Tibial artery (tissue), 4 donors: ENCODE measurements around the gene GRM5.

Source experiments
- DNase-seq, 2 donors: peaks; one replicate each; pipeline ENCODE4 v3.0.0-alpha.2; 2019
- H3K27ac ChIP-seq, 2 donors: fragments of 200-600 bp; sonication (generic) in 1 of 2; 1 replicate in 1 of 2; 2 replicates in 1 of 2; pipeline ENCODE4 v1.5.1; 2018 to 2019; ENCODE audit warnings: mild to moderate bottlenecking in 1 of 2
- H3K27me3 ChIP-seq, 2 donors: fragments of 200-600 bp; sonication (generic) in 1 of 2; one replicate each; pipeline versions ENCODE4 v1.5.1 to v1.6.0; 2016 to 2019
- H3K36me3 ChIP-seq, 3 donors: fragments of 200-600 bp; sonication (generic) in 2 of 3; one replicate each; pipeline ENCODE4 v1.5.1; 2016 to 2019; ENCODE audit warnings: mild to moderate bottlenecking in 2 of 3
- H3K4me1 ChIP-seq, 4 donors: fragments of 200-600 bp; sonication (generic) in 2 of 4; 1 replicate in 3 of 4; 2 replicates in 1 of 4; pipeline ENCODE4 v1.5.1; 2016 to 2019
- H3K4me3 ChIP-seq, 2 donors: fragments of 200-600 bp; sonication (generic) in 1 of 2; 1 replicate in 1 of 2; 2 replicates in 1 of 2; pipeline ENCODE4 v1.5.1; 2018 to 2019; ENCODE audit warnings: mild to moderate bottlenecking in 2 of 2
- H3K9me3 ChIP-seq, 3 donors: fragments of 200-600 bp; sonication (generic) in 1 of 3; one replicate each; pipeline ENCODE4 v1.5.1; 2016 to 2019
- intact Hi-C: fragments of 100-400 bp; cut with DNase I; formaldehyde crosslinking; loops from one replicate; pipeline ENCODE4 v1.15.0; 2023; ENCODE audit warnings: low total_unique reads
- TF ChIP-seq, protein P1 (sequence below), 2 experiments: fragments of 200-600 bp in 1 of 2; fragments of 450-650 bp in 1 of 2; IDR thresholded peaks; one replicate each; pipeline ENCODE4 v1.5.1; 2017 to 2019; ENCODE audit warnings: antibody characterized with exemption in 2 of 2, mild to moderate bottlenecking in 1 of 2, moderate library complexity in 1 of 2

GRM5 gene

DNA sequence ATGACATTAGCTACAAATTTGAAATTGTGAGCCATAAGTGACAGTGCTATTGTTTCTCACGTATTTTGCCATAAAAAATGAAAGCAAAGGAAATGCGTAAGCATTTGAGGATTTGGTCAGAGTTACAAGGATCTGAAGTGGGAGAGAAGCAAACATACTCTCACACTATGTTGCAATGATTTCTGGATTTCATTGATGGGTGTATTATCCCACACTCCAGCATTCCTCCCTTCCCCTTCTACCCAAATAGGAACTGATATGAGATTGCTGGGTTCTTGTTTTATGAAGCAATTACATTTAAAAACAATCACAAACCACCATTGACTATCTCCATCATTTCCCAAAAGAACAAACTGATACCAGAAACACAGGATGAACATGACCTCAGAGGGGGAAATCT is 414.2 kb downstream of the GRM5 start:
- intact Hi-C loops = no loop called here
- Histone ChIP-seq H3K4me3 (no peak overlapping the region), H3K27ac (no peak overlapping the region), H3K36me3 (no peaks in the 10 kb centered on the region), H3K4me1 (no peaks in the 10 kb centered on the region), H3K9me3 (no peaks in the 10 kb centered on the region), H3K27me3 (no peaks in the 10 kb centered on the region)
- TF ChIP-seq, protein P1, sequence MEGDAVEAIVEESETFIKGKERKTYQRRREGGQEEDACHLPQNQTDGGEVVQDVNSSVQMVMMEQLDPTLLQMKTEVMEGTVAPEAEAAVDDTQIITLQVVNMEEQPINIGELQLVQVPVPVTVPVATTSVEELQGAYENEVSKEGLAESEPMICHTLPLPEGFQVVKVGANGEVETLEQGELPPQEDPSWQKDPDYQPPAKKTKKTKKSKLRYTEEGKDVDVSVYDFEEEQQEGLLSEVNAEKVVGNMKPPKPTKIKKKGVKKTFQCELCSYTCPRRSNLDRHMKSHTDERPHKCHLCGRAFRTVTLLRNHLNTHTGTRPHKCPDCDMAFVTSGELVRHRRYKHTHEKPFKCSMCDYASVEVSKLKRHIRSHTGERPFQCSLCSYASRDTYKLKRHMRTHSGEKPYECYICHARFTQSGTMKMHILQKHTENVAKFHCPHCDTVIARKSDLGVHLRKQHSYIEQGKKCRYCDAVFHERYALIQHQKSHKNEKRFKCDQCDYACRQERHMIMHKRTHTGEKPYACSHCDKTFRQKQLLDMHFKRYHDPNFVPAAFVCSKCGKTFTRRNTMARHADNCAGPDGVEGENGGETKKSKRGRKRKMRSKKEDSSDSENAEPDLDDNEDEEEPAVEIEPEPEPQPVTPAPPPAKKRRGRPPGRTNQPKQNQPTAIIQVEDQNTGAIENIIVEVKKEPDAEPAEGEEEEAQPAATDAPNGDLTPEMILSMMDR (IDR thresholded peaks at IDR 0.05) = no peak
- DNase-seq = no peak

DNA sequence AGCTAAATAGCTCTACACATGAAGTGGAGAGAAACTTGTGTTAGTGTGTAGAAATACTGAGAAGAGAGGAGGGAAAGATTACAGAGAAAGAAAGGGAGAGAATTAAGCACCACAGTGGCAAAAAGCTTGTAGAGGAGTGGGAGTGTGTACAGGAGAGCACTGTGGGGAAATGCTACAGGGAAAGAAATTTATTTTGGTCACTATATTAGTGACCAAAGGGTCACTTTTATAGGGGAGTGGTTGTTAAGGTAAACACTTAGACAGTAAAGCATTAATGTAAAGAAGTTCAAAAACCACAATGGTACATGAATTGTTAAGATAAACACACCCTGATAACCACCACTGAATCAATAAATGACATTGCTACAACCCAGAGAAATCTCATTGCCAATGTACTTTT is 421.1 kb downstream of the GRM5 start:
- H3K27ac ChIP-seq = no peak overlapping the region
- H3K36me3 ChIP-seq = no peaks in the 10 kb centered on the region
- H3K27me3 ChIP-seq = no peaks in the 10 kb centered on the region
- TF ChIP-seq, protein P1 (IDR thresholded peaks at IDR 0.05) = no peak
- no peak overlapping the region for H3K4me3 ChIP-seq
- no peaks in the 10 kb centered on the region for H3K4me1 ChIP-seq
- intact Hi-C loops = no loop called here
- H3K9me3 ChIP-seq = no peaks in the 10 kb centered on the region
- no peak for DNase-seq

DNA sequence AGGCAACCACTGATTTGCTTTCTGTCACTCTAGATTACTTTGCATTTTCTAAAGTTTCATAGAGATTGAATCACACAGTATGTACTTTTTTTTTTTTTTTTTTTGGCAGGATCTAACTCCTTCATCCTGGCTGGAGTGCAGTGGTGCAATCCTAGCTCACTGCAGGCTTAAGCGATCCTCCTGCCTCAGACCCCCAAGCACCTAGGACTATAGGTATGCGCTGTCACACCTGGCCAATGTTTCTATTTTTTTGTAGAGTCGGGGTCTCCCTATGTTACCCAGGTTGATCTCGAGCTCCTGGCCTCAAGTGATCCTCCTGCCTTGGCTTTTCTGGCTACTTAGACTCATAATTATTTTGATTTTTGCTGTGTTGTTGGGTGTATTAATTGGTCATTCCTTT is 433.6 kb downstream of the GRM5 start:
- intact Hi-C loops = no loop called here
- H3K36me3 ChIP-seq = no peaks in the 10 kb centered on the region
- no peaks in the 10 kb centered on the region for H3K9me3 ChIP-seq
- no peaks in the 10 kb centered on the region for H3K27me3 ChIP-seq
- DNase-seq = no peak
- H3K27ac ChIP-seq = no peak overlapping the region
- H3K4me3 ChIP-seq = no peak overlapping the region
- TF ChIP-seq, protein P1 (IDR thresholded peaks at IDR 0.05) = no peak
- no peaks in the 10 kb centered on the region for H3K4me1 ChIP-seq

DNA sequence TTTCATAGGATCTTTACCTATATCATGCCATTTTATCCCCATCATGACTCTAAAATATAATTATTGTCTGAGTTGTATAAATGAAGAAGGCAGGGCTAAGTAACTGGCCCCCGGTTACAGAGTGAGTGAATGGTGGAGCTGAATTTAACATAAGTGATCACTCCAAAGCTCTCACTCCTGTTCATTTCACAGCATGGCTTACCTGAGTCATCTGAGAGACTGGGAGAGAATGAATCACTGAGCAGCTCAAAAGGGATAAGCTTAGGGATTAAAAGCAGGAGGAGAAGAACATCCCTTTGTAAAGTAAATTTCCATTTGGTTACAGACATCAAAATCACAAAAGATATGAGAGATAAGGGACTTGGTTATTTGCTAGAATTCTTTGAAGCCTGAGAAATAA is 434.3 kb downstream of the GRM5 start:
- Histone ChIP-seq H3K27ac (no peak overlapping the region), H3K9me3 (no peaks in the 10 kb centered on the region), H3K36me3 (no peaks in the 10 kb centered on the region), H3K4me1 (no peaks in the 10 kb centered on the region), H3K4me3 (no peak overlapping the region), H3K27me3 (no peaks in the 10 kb centered on the region)
- intact Hi-C loops = no loop called here
- TF ChIP-seq, protein P1 (IDR thresholded peaks at IDR 0.05) = no peak
- DNase-seq = no peak

DNA sequence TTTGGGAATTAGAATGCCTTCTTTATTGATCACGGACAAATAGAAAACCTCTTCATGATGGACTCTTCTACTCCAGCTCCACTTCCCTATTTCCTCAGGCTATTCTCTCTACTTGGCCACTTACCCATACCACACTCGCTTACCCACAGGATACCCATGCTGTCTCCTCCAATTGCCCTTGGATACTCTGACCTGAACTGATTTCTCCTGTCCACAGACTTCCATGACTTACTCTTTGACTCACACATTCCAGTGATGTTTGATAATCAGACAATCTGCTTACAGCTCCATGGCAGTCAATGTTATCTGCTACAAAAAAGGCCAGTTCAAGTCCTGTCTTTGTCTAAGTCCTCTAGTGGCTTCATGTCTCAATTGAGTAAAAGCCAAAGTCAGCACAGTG is 436.3 kb downstream of the GRM5 start:
- no peak overlapping the region for H3K4me3 ChIP-seq
- H3K27ac ChIP-seq = no peak overlapping the region
- intact Hi-C loops = no loop called here
- TF ChIP-seq, protein P1 (IDR thresholded peaks at IDR 0.05) = no peak
- H3K9me3 ChIP-seq = no peaks in the 10 kb centered on the region
- no peaks in the 10 kb centered on the region for H3K4me1 ChIP-seq
- no peaks in the 10 kb centered on the region for H3K36me3 ChIP-seq
- no peak for DNase-seq
- no peaks in the 10 kb centered on the region for H3K27me3 ChIP-seq

DNA sequence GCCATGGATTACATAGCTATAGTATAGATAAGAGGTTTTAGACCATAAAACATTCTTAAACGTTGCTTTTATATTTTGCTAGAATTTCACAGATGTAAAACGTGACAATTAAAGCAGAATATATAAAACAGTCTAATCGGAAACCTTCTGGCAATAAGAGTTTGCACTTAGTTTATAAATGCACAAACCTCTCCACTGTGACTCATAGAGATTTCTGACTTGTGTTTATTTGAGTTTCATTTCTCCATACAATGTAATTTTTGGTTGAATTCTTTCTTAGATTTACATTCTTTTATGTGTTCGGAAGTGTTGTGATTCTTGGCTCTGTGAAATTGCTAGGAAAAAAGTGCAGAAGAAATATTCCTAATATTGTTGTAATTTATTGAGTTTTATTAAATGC is 439.6 kb downstream of the GRM5 start:
- no peaks in the 10 kb centered on the region for H3K4me1 ChIP-seq
- TF ChIP-seq, protein P1 (IDR thresholded peaks at IDR 0.05) = no peak
- no peak overlapping the region for H3K27ac ChIP-seq
- intact Hi-C loops = no loop called here
- H3K36me3 ChIP-seq = no peaks in the 10 kb centered on the region
- no peak for DNase-seq
- no peaks in the 10 kb centered on the region for H3K27me3 ChIP-seq
- no peaks in the 10 kb centered on the region for H3K9me3 ChIP-seq
- no peak overlapping the region for H3K4me3 ChIP-seq
